WTC11 (cell line): Measurements from ENCODE around the gene MAPKAP1. TPM values are rescaled to one million over a fixed set of nuclear protein-coding genes. Genes with fewer than 3 reads are reported as not detected.

ENCODE experiments used
- ATAC-seq: fragments of 200-7000 bp; cut with Tn5 transposase; 2 replicates; pipeline ENCODE4 v1.10.0; 2021; ENCODE audit warnings: mild to moderate bottlenecking, moderate library complexity
- CTCF ChIA-PET: fragments of 300-600 bp; sonication (Branson Sonifier 250); formaldehyde crosslinking; loops from one replicate; lab custom pipeline; 2021; ENCODE audit warnings: antibody characterized with exemption; lab: Charles Lee
- POLR2A ChIA-PET: fragments of 350-600 bp; sonication (Branson Sonifier 250); formaldehyde crosslinking; loops from one replicate; lab custom pipeline; 2021; ENCODE audit warnings: antibody characterized with exemption; lab: Charles Lee
- DNase-seq: peaks from one replicate; pipeline ENCODE4 v3.0.0; 2021; ENCODE audit warnings: low spot score
- H3K27ac Mint-ChIP-seq: 2 replicates; pipeline ENCODE4 v1.8.0; 2021; ENCODE audit warnings: mixed read lengths
- H3K27me3 Mint-ChIP-seq: 2 replicates; pipeline ENCODE4 v1.8.0; 2021; ENCODE audit warnings: low read depth, mild to moderate bottlenecking, moderate library complexity, mixed read lengths
- H3K36me3 Mint-ChIP-seq: 2 replicates; pipeline ENCODE4 v1.8.0; 2021; ENCODE audit warnings: mixed read lengths
- H3K4me1 Mint-ChIP-seq: 2 replicates; pipeline ENCODE4 v1.8.0; 2022; ENCODE audit warnings: mixed read lengths
- H3K4me3 Mint-ChIP-seq: 2 replicates; pipeline ENCODE4 v1.8.0; 2021; ENCODE audit warnings: mild to moderate bottlenecking, moderate library complexity, mixed read lengths
- H3K9me3 Mint-ChIP-seq: 2 replicates; pipeline ENCODE4 v1.8.0; 2021; ENCODE audit warnings: mixed read lengths
- ESRRA ChIP-seq: sonication (generic); formaldehyde crosslinking; IDR thresholded peaks from 2 replicates; pipeline ENCODE4 v1.8.1; 2022; ENCODE audit warnings: mild to moderate bottlenecking, missing genetic modification reagents, borderline replicate concordance
- FOXJ3 ChIP-seq: sonication (generic); formaldehyde crosslinking; IDR thresholded peaks from 2 replicates; pipeline ENCODE4 v1.9.0; 2021; ENCODE audit warnings: missing genetic modification reagents, mild to moderate bottlenecking, borderline replicate concordance
- FOXK1 ChIP-seq: sonication (generic); formaldehyde crosslinking; IDR thresholded peaks from 2 replicates; pipeline ENCODE4 v1.8.0; 2022; ENCODE audit warnings: mild to moderate bottlenecking, moderate library complexity, missing genetic modification reagents
- JUN ChIP-seq: sonication (generic); formaldehyde crosslinking; IDR thresholded peaks from 2 replicates; pipeline ENCODE4 v1.8.0; 2023; ENCODE audit warnings: mild to moderate bottlenecking, missing genetic modification reagents
- MYBL2 ChIP-seq: sonication (generic); formaldehyde crosslinking; IDR thresholded peaks from 2 replicates; pipeline ENCODE4 v1.8.1; 2023; ENCODE audit warnings: mild to moderate bottlenecking, moderate library complexity, missing genetic modification reagents
- NFYB ChIP-seq: sonication (generic); formaldehyde crosslinking; conservative IDR thresholded peaks from 2 replicates; pipeline ENCODE4 v1.8.0; 2022; ENCODE audit warnings: low read depth, missing genetic modification reagents
- NR2C2 ChIP-seq: sonication (generic); formaldehyde crosslinking; IDR thresholded peaks from 2 replicates; pipeline ENCODE4 v1.8.0; 2022; ENCODE audit warnings: mild to moderate bottlenecking, missing genetic modification reagents
- NR3C1 ChIP-seq: sonication (generic); formaldehyde crosslinking; conservative IDR thresholded peaks from 2 replicates; pipeline ENCODE4 v1.8.1; 2023; ENCODE audit warnings: low read depth, mild to moderate bottlenecking, missing genetic modification reagents
- ZNF138 ChIP-seq: sonication (generic); formaldehyde crosslinking; conservative IDR thresholded peaks from 2 replicates; pipeline ENCODE4 v1.8.1; 2022; ENCODE audit warnings: mild to moderate bottlenecking, moderate library complexity, missing genetic modification reagents
- ZNF396 ChIP-seq: fragments of 250-450 bp; sonication (Bioruptor Pico); IDR thresholded peaks from 2 replicates; pipeline ENCODE4 v1.8.0; 2021; ENCODE audit warnings: mild to moderate bottlenecking, moderate library complexity, borderline replicate concordance
- total RNA-seq: library from RNA; stranded (reverse); gene quantifications from 3 replicates; pipeline ENCODE4 v1.2.3, GENCODE V29; 2021
- TF ChIP-seq, protein P1 (sequence below): sonication (generic); formaldehyde crosslinking; IDR thresholded peaks from 2 replicates; pipeline ENCODE4 v1.8.1; 2023; ENCODE audit warnings: mild to moderate bottlenecking, missing genetic modification reagents, borderline replicate concordance
- TF ChIP-seq, protein P2 (sequence below): sonication (generic); formaldehyde crosslinking; IDR thresholded peaks from 2 replicates; pipeline ENCODE4 v1.8.1; 2022; ENCODE audit warnings: mild to moderate bottlenecking, missing genetic modification reagents, moderate library complexity, borderline replicate concordance
- TF ChIP-seq, protein P3 (sequence below): sonication (generic); formaldehyde crosslinking; IDR thresholded peaks from 2 replicates; pipeline ENCODE4 v1.8.1; 2022; ENCODE audit warnings: missing genetic modification reagents, borderline replicate concordance
- TF ChIP-seq, protein P4 (sequence below): sonication (generic); formaldehyde crosslinking; IDR thresholded peaks from 2 replicates; pipeline ENCODE4 v1.8.0; 2022; ENCODE audit warnings: mild to moderate bottlenecking, missing genetic modification reagents
- TF ChIP-seq, protein P5 (sequence below): fragments of 250-450 bp; sonication (Bioruptor Pico); conservative IDR thresholded peaks from 2 replicates; pipeline ENCODE4 v1.9.0; 2021; ENCODE audit warnings: mild to moderate bottlenecking

Gene MAPKAP1
- total RNA-seq, 1 experiment from 2014 or later: 111 TPM

DNA sequence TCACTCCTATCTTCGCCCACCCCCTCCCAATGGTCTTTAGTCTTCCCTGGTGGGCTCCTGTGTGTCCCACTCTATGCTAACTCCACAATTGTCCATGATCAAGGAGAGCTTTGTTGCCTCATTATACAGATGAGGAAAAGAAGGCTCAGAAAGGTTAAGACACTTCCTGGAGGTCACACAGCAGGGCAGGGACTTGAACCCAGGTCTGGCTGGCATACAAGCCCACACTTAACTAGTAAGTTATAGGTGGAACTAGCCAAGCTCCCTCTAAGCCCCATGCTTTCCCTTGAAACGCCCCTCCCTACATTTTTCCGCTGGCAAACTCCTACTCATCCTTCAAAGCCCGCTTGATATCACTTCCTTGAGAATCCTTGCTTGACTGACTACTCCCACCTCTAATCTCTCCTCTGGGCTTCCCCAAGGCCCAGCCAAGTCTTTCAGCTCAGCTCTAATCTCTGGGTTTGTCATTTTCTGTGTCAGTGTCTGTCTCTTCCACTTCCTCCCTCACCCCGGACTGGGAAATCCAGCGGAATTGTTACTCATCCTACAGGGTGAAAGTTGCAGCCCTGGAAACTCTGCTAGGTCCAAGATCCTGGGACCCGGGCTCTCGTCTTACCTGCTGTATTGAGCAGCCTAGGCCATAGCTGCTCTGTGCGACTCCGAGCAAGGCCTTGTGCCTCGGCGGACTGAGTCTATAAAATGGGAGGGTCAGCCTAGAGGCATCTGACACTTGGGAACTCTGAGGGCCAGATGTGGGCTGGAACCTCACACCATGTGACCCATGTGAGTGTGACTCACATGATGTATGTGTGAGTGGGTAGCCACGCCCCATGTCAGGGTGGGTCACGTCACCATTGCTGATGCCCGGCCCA lies 300.8 kb downstream of the MAPKAP1 start:
- ChIA-PET CTCF (interaction anchor here (1.2 to 1.9 kb wide), 2 partner anchors 120 to 828 kb away, joined by 3 to 4 read pairs; no protein-coding TSS in a partner anchor), POLR2A (no interaction called here)
- Mint-ChIP-seq H3K36me3 (no peaks in the 10 kb centered on the region), H3K27me3 (peaks cover 28% of the 10 kb centered on the region), H3K27ac (no peak overlapping the region), H3K9me3 (peaks cover 7% of the 10 kb centered on the region; the same call in 1 of the 2 replicates)
- DNase-seq (no peak), ATAC-seq (no peak)
- TF ChIP-seq, protein P1, sequence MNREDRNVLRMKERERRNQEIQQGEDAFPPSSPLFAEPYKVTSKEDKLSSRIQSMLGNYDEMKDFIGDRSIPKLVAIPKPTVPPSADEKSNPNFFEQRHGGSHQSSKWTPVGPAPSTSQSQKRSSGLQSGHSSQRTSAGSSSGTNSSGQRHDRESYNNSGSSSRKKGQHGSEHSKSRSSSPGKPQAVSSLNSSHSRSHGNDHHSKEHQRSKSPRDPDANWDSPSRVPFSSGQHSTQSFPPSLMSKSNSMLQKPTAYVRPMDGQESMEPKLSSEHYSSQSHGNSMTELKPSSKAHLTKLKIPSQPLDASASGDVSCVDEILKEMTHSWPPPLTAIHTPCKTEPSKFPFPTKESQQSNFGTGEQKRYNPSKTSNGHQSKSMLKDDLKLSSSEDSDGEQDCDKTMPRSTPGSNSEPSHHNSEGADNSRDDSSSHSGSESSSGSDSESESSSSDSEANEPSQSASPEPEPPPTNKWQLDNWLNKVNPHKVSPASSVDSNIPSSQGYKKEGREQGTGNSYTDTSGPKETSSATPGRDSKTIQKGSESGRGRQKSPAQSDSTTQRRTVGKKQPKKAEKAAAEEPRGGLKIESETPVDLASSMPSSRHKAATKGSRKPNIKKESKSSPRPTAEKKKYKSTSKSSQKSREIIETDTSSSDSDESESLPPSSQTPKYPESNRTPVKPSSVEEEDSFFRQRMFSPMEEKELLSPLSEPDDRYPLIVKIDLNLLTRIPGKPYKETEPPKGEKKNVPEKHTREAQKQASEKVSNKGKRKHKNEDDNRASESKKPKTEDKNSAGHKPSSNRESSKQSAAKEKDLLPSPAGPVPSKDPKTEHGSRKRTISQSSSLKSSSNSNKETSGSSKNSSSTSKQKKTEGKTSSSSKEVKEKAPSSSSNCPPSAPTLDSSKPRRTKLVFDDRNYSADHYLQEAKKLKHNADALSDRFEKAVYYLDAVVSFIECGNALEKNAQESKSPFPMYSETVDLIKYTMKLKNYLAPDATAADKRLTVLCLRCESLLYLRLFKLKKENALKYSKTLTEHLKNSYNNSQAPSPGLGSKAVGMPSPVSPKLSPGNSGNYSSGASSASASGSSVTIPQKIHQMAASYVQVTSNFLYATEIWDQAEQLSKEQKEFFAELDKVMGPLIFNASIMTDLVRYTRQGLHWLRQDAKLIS (CRISPR knock-in tag): no peak
- TF ChIP-seq, protein P2, sequence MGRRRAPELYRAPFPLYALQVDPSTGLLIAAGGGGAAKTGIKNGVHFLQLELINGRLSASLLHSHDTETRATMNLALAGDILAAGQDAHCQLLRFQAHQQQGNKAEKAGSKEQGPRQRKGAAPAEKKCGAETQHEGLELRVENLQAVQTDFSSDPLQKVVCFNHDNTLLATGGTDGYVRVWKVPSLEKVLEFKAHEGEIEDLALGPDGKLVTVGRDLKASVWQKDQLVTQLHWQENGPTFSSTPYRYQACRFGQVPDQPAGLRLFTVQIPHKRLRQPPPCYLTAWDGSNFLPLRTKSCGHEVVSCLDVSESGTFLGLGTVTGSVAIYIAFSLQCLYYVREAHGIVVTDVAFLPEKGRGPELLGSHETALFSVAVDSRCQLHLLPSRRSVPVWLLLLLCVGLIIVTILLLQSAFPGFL: no peak
- no peak for TF ChIP-seq FOXK1
- TF ChIP-seq ZNF138 (CRISPR knock-in tag): no peak
- no peak for TF ChIP-seq NR2C2 (CRISPR knock-in tag)
- TF ChIP-seq NFYB (CRISPR knock-in tag): no peak
- no peak for TF ChIP-seq ZNF396 (CRISPR knock-in tag)
- TF ChIP-seq, protein P3, sequence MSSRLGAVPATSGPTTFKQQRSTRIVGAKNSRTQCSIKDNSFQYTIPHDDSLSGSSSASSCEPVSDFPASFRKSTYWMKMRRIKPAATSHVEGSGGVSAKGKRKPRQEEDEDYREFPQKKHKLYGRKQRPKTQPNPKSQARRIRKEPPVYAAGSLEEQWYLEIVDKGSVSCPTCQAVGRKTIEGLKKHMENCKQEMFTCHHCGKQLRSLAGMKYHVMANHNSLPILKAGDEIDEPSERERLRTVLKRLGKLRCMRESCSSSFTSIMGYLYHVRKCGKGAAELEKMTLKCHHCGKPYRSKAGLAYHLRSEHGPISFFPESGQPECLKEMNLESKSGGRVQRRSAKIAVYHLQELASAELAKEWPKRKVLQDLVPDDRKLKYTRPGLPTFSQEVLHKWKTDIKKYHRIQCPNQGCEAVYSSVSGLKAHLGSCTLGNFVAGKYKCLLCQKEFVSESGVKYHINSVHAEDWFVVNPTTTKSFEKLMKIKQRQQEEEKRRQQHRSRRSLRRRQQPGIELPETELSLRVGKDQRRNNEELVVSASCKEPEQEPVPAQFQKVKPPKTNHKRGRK: no peak
- no peak for TF ChIP-seq MYBL2
- TF ChIP-seq FOXJ3 (CRISPR knock-in tag): no peak
- no peak for TF ChIP-seq NR3C1
- TF ChIP-seq JUN (CRISPR knock-in tag): no peak
- TF ChIP-seq ESRRA (CRISPR knock-in tag): no peak
- TF ChIP-seq, protein P4, sequence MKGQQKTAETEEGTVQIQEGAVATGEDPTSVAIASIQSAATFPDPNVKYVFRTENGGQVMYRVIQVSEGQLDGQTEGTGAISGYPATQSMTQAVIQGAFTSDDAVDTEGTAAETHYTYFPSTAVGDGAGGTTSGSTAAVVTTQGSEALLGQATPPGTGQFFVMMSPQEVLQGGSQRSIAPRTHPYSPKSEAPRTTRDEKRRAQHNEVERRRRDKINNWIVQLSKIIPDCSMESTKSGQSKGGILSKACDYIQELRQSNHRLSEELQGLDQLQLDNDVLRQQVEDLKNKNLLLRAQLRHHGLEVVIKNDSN (CRISPR knock-in tag): no peak
- TF ChIP-seq, protein P5, sequence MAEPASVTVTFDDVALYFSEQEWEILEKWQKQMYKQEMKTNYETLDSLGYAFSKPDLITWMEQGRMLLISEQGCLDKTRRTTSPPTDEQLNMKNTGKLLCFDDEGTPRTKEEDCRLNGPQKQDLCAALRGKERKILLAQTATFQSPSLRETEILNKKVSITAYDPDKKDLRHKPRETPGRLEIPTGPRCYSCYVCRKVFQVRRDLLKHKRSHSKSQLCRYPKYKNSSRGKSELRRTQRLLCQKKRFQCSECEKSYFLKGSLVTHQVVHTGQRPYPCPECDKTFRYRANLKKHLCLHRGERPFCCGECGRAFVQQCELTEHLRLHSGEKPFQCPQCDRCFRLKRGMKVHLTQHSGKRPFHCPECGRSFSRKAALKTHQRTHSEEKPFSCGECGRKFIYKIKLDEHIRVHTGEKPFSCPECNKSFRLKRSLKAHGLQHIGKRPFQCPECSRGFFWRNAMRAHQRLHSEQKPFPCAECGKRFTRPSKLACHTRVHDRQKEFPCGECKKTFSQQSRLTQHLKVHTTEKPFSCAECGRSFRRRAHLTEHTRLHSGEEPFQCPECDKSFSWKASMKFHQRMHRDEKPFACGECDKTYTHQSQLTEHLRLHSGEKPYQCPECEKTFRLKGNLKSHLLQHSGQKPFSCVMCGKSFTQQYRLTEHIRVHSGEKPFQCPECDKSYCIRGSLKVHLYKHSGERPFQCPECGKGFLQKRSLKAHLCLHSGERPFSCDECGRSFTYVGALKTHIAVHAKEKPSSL (CRISPR knock-in tag): no peak
- TF ChIP-seq, all 79 proteins: peak for 0
- Mint-ChIP-seq H3K4me3 (no peak overlapping the region), H3K4me1 (peaks cover 12% of the 10 kb centered on the region)
